Colonic mucosa (tissue), 4 donors: Measurements from ENCODE around the gene SULT2A1. TPM values are rescaled to one million over a fixed set of nuclear protein-coding genes. Genes with fewer than 3 reads are reported as not detected.
"Not testable (repeated sequence)": the region's sequence is repeated elsewhere in the genome, so short reads cannot be mapped to it uniquely, and the experiment has no call there.

ENCODE experiments used
- DNase-seq: peaks from one replicate; pipeline ENCODE4 v3.0.0-alpha.2; 2020
- H3K27ac ChIP-seq: fragments of 200-600 bp; one replicate; pipeline ENCODE4 v1.8.0; 2021
- H3K27me3 ChIP-seq: fragments of 200-600 bp; one replicate; pipeline ENCODE4 v1.8.0; 2021
- H3K36me3 ChIP-seq: fragments of 200-600 bp; one replicate; pipeline ENCODE4 v1.8.0; 2021
- H3K4me1 ChIP-seq: fragments of 200-600 bp; one replicate; pipeline ENCODE4 v1.8.0; 2021; ENCODE audit warnings: mild to moderate bottlenecking
- H3K4me3 ChIP-seq: fragments of 200-600 bp; one replicate; pipeline ENCODE4 v1.8.0; 2021
- H3K9ac ChIP-seq, 2 donors: one replicate each; pipeline ENCODE4 v1.7.0; 2013; ENCODE audit warnings: control low read depth in 2 of 2, low read depth in 2 of 2, low read length in 2 of 2
- H3K9me3 ChIP-seq: fragments of 200-600 bp; one replicate; pipeline ENCODE4 v1.8.0; 2021
- intact Hi-C: fragments of 100-400 bp; cut with DNase I; formaldehyde crosslinking; loops from one replicate; pipeline ENCODE4 v1.14.1; 2022
- total RNA-seq, 2 donors: library from RNA; stranded (reverse); fragmentation: NEBNext Ultra II Directional in 1 of 2; extraction: Animal tissue kit (Norgen Biotek cat#: 25700) in 1 of 2; gene quantifications; one replicate each; pipeline ENCODE4 v1.2.1, GENCODE V29; 2021
- TF ChIP-seq, protein P1 (sequence below): fragments of 200-600 bp; IDR thresholded peaks from one replicate; pipeline ENCODE4 v1.8.0; 2022; ENCODE audit warnings: antibody characterized with exemption, mild to moderate bottlenecking
- donor health status: healthy.
- donor health status: DM: no; HTN: no; CAD: no.
- donor health status: DM: no; HTN: no; CAD: no.

Gene SULT2A1, protein sequence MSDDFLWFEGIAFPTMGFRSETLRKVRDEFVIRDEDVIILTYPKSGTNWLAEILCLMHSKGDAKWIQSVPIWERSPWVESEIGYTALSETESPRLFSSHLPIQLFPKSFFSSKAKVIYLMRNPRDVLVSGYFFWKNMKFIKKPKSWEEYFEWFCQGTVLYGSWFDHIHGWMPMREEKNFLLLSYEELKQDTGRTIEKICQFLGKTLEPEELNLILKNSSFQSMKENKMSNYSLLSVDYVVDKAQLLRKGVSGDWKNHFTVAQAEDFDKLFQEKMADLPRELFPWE
- 1 to 10 TPM in 1 of 2 donors, under 1 TPM in 1; 0.64 to 1.1 TPM for total RNA-seq

DNA sequence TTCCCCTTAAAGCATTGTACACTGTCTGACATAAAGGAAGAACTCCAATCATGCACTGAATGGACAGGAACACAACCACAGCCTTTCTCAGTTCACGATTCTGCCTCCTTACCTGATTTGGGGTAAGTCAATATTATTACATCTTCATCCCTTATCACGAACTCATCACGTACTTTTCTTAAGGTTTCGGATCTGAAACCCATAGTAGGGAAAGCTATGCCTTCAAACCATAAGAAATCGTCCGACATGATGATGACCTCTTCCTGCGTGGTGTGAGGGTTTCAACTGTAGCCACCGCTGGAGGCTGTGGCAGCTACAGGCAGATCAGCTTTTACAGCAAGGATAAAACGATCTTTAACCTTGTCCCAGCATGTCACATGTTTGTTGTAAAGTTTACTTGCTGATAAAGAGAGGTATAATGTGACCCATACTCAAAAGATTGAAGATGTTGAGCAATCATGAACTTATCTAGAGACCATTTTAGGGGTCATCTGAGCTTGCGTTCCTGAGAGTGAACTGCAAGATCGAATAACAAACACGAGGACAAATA, at the start of gene SULT2A1:
Gene SULT2A1, minus strand, starts transcription at position 306 of the 550 bp plus-strand sequence. Its CDS starts 58 bp downstream, at position 248.
- no peak for DNase-seq
- Histone ChIP-seq H3K4me1 (no peaks in the 10 kb centered on the region), H3K27me3 (no peaks in the 10 kb centered on the region), H3K36me3 (no peaks in the 10 kb centered on the region), H3K9me3 (no peaks in the 10 kb centered on the region), H3K4me3 (no peak within 1 kb of the TSS), H3K9ac (no peak within 1 kb of the TSS), H3K27ac (no peak within 1 kb of the TSS)
- TF ChIP-seq, protein P1, sequence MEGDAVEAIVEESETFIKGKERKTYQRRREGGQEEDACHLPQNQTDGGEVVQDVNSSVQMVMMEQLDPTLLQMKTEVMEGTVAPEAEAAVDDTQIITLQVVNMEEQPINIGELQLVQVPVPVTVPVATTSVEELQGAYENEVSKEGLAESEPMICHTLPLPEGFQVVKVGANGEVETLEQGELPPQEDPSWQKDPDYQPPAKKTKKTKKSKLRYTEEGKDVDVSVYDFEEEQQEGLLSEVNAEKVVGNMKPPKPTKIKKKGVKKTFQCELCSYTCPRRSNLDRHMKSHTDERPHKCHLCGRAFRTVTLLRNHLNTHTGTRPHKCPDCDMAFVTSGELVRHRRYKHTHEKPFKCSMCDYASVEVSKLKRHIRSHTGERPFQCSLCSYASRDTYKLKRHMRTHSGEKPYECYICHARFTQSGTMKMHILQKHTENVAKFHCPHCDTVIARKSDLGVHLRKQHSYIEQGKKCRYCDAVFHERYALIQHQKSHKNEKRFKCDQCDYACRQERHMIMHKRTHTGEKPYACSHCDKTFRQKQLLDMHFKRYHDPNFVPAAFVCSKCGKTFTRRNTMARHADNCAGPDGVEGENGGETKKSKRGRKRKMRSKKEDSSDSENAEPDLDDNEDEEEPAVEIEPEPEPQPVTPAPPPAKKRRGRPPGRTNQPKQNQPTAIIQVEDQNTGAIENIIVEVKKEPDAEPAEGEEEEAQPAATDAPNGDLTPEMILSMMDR: no peak
- intact Hi-C loops: no loop called here

DNA sequence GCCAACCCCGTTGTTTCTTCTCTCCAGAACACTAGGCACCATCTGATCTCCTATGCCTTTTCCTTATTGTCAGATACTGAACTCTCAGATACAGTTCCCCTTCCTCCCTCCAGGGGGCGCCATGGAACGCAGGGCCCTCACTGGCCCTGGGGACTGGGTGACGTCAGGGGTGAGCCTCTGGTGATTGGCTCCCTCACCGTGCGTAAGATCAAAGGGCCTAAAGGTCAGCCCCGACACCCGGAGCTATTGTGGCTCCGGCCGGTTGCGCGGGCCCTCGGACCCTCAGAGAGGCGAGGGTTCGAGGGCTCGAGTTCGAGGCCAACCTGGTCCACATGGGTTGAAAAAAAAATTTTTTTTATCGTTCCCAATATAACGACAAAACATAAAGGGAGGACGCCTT, 42.5 kb upstream of the SULT2A1 start:
- H3K36me3 ChIP-seq, H3K9me3 ChIP-seq, DNase-seq, H3K27me3 ChIP-seq, H3K27ac ChIP-seq, H3K4me3 ChIP-seq, H3K9ac ChIP-seq, intact Hi-C loops, H3K4me1 ChIP-seq: not testable (repeated sequence)

DNA sequence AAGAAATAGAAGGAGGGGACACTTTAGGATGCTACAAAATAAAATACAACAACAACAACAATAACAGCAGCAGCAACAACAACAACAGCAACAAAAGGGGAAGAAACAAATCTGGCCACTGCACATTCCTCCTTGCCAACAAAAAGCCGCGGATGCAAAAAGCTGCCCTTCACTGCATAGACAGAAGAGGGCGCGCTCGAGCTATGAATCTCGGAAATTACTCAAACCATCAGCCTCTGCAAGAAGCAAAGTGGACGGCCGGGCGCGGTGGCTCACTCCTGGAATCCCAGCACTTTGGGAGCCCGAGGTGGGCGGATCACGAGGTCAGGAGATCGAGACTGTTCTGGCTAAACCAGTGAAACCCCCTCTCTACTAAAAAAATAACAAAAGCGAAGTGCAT, 34.0 kb upstream of the SULT2A1 start:
- H3K4me3 ChIP-seq: not testable (repeated sequence)

DNA sequence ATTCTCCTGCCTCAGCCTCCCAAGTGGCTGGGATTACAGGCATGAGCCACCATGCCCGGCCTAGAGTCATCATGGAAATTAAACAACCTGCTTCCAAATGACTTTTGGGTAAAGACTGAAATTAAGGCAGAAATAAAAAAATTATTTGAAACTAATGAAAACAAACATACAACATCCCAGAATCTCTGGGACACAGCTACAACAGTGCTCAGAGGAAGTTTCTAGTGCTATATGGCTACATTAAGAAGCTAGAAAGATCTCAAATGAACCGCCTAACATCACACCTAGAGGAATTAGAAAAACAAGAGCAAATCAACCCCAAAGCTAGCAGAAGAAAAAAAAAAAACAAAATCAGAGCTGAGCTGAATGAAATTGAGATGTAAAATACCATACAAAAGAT, 24.1 kb upstream of the SULT2A1 start:
- H3K4me3 ChIP-seq, DNase-seq, H3K27me3 ChIP-seq, intact Hi-C loops, H3K27ac ChIP-seq, H3K9ac ChIP-seq, H3K36me3 ChIP-seq, H3K9me3 ChIP-seq, H3K4me1 ChIP-seq: not testable (repeated sequence)

More for the DNA sequence above, 34.0 kb upstream of the SULT2A1 start:
- TF ChIP-seq, protein P1: peak; percentile 75
- H3K36me3 ChIP-seq, H3K4me1 ChIP-seq, H3K9ac ChIP-seq, H3K27ac ChIP-seq, DNase-seq, H3K27me3 ChIP-seq, intact Hi-C loops, H3K9me3 ChIP-seq: not testable (repeated sequence)

DNA sequence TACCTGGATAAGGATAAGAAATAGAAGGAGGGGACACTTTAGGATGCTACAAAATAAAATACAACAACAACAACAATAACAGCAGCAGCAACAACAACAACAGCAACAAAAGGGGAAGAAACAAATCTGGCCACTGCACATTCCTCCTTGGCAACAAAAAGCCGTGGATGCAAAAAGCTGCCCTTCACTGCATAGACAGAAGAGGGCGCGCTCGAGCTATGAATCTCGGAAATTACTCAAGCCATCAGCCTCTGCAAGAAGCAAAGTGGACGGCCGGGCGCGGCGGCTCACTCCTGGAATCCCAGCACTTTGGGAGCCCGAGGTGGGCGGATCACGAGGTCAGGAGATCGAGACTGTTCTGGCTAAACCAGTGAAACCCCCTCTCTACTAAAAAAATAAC, 23.2 kb upstream of the SULT2A1 start:
- peak; percentile 89 for DNase-seq
- H3K4me1 ChIP-seq, intact Hi-C loops, H3K36me3 ChIP-seq, H3K27ac ChIP-seq, H3K9ac ChIP-seq, H3K9me3 ChIP-seq, H3K27me3 ChIP-seq, H3K4me3 ChIP-seq: not testable (repeated sequence)
- TF ChIP-seq, protein P1: peak; percentile 61

DNA sequence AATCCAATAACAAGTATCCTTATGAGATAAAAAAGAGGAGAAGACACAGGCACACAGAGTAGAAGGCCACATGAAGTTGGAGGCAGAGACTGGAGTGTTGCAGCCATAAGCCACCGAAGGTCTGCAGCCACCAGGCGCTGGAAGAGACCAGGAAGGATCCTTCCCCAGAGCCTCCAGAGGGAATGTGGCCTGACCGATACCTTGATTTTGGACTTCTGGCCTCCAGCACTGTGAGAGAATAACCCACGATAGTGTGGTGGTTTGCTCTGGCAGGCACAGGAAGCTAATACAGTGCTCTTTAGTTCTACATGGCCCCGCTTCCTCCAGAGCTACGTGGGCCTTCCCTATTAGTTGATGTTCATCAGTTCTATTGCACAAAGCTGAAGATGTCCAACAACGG, 15.3 kb upstream of the SULT2A1 start:
- DNase-seq: no peak

More for the DNA sequence above, 15.3 kb upstream of the SULT2A1 start:
- Histone ChIP-seq H3K9me3 (no peaks in the 10 kb centered on the region), H3K9ac (no peak overlapping the region), H3K27ac (no peak overlapping the region), H3K4me1 (no peaks in the 10 kb centered on the region), H3K27me3 (peaks cover 3% of the 10 kb centered on the region), H3K36me3 (no peaks in the 10 kb centered on the region), H3K4me3 (no peak overlapping the region)
- TF ChIP-seq, protein P1: no peak
- intact Hi-C loops: no loop called here
